Endometrium (tissue), 2 donors: ENCODE results near the gene MOCS1.

Experiments
- FAIRE-seq: peaks from 2 replicates; lab custom pipeline; 2012; peaks lifted over from hg19 to GRCh38; lab: Jason Lieb, UNC
- donor health status: control.
- donor health status: control.

MOCS1 gene

DNA sequence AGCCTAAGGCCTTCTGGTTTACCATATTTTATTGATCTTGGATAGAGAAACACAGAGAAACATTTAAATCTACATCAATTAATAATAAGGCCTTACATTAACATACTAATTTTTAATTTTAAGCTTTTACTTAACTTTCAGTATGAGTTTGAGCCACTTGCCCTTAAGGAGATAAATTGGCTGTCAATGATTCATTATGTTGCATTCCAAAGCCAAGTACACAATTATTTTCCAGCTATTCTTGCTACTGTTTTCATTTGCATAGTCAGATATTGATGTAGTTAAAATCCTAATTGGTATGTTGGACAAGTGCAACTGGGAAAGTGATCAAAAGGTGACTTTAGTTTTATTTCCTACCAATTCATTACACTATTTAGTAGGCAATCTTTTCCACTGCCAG is 58.2 kb downstream of the MOCS1 start:
- no peak for FAIRE-seq

- no peak for FAIRE-seq
Observed at GRCh38 chr6:39873439-39873838, 60.8 kb downstream of the MOCS1 start.

GRCh38 chr6:39870950-39871349 is 63.3 kb downstream of the MOCS1 start:
- FAIRE-seq = no peak

DNA sequence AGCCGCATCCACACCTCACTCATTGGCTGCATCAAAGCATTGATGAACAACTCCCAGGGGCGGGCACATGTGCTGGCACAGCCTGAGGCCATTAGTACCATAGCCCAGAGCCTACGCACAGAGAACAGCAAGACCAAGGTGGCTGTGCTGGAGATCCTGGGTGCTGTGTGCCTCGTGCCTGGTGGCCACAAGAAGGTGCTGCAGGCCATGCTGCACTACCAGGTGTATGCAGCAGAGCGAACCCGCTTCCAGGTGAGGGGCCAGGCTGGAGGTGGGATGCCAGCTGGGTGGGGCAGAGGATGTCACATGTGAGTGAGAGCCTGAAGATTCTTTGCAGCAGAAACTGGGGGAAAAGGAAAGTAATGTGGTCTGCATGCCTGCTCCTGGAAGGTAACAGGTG is 66.7 kb downstream of the MOCS1 start:
- no peak for FAIRE-seq

- FAIRE-seq = no peak
Observed at GRCh38 chr6:39865011-39865888, 69.0 kb downstream of the MOCS1 start.

DNA sequence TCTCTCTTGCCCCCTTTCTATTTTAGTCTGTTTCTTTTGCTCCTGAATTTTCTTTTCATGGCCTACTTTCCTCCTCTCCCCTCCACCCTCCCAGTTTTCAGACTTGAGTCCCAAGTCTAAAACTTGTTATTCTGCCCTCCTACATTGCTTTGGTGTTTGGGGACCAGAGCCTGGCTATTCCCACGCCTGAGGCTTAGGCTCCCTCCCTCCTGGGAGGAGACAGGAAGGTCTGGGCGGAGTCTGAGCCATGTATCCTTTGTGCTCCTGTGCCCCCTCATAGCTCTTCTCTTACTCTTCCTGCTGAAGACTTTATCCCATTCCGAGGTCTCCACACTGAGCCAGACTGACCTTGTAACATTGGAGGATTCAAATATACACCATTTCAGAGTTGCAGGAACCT is 72.6 kb downstream of the MOCS1 start:
- no peak for FAIRE-seq

GRCh38 chr6:39859025-39859424 is 75.2 kb downstream of the MOCS1 start:
- FAIRE-seq = no peak

GRCh38 chr6:39855356-39855995 is 78.8 kb downstream of the MOCS1 start:
- FAIRE-seq = no peak
